Activated B cell treated with CpG ODN at 0.5 μM for 24 hours (primary cell): ENCODE data around the gene BABAM2. TPM values are rescaled to one million over a fixed set of nuclear protein-coding genes. Genes with fewer than 3 reads are reported as not detected.

Experiments
- ATAC-seq: fragments of 200-7000 bp; cut with Tn5 transposase; one replicate; pipeline ENCODE4 v1.10.0; 2021; ENCODE audit warnings: low read depth, mild to moderate bottlenecking, moderate library complexity
- CTCF ChIA-PET: fragments of 350-600 bp; sonication (Branson Sonifier 250); formaldehyde crosslinking; loops from one replicate; lab custom pipeline; 2021; ENCODE audit warnings: antibody characterized with exemption; lab: Charles Lee
- POLR2A ChIA-PET: fragments of 350-600 bp; sonication (Branson Sonifier 250); formaldehyde crosslinking; loops from one replicate; lab custom pipeline; 2021; ENCODE audit warnings: antibody characterized with exemption; lab: Charles Lee
- DNase-seq: peaks from one replicate; pipeline ENCODE4 v3.0.0; 2022
- H3K27ac Mint-ChIP-seq: one replicate; pipeline ENCODE4 v1.8.0; 2020; ENCODE audit warnings: mixed read lengths
- H3K27me3 Mint-ChIP-seq: one replicate; pipeline ENCODE4 v1.8.0; 2021; ENCODE audit warnings: mixed read lengths
- H3K36me3 Mint-ChIP-seq: one replicate; pipeline ENCODE4 v1.8.0; 2021; ENCODE audit warnings: low read depth, mixed read lengths
- H3K4me1 Mint-ChIP-seq: one replicate; pipeline ENCODE4 v1.8.0; 2021; ENCODE audit warnings: mixed read lengths
- H3K4me3 Mint-ChIP-seq: one replicate; pipeline ENCODE4 v1.8.0; 2020; ENCODE audit warnings: mild to moderate bottlenecking, mixed read lengths
- H3K9me3 Mint-ChIP-seq: one replicate; pipeline ENCODE4 v1.8.0; 2020; ENCODE audit warnings: mixed read lengths
- intact Hi-C: fragments of 100-400 bp; cut with micrococcal nuclease; formaldehyde crosslinking; loops from one replicate; pipeline ENCODE4 v1.15.1; 2024
- total RNA-seq: library from RNA; stranded (reverse); gene quantifications from 2 replicates; pipeline ENCODE4 v1.2.3, GENCODE V29; 2022
- TF ChIP-seq, protein P1 (sequence below): fragments of 200-600 bp; IDR thresholded peaks from one replicate; pipeline ENCODE4 v1.8.0; 2022; ENCODE audit warnings: antibody characterized with exemption, mild to moderate bottlenecking

BABAM2 gene
- total RNA-seq, 1 donor from 2014 or later, result 55.6 TPM

DNA sequence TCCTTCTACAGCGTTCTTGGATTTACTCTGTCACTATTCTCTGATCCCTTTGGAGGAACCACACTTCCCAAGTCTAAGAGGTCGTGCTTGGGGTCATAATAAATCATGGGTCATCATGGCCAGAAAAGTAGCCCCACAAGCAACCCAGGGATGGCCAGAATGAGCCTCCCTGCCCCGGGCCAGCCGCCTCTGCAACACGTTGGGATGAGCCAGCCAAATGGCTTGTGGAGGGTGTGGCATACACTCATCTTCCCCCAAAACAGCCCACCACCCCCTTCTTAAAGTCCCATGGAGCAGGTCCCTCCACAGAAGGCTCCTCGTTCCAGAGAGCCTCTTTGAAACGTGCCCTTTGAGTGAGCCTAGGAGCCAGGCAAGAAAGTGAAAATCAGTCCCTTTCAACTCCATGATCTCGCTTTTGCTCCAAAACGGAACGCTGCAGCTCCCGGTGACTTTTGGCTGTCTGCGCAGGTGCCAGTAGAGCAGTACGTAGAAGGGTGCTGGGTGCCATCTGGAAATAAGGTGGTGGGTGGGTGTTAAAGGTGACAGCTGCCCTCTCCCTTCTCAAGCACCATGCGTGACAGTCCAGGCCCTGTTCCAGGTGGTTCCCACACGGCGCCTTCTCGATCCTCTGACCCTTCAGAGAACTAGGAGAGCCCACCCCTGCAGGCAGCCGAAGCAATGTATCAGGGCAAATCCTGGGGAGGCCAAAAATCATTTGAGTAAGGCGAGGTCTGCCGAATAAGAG is 453.6 kb downstream of the BABAM2 start:
- POLR2A ChIA-PET, result no interaction called here
- H3K4me3 Mint-ChIP-seq, result no peak overlapping the region
- no peaks in the 10 kb centered on the region for H3K4me1 Mint-ChIP-seq
- no peak overlapping the region for H3K27ac Mint-ChIP-seq
- H3K36me3 Mint-ChIP-seq, result peaks cover 4% of the 10 kb centered on the region
- ATAC-seq (no peak), DNase-seq (no peak)
- H3K27me3 Mint-ChIP-seq, result no peaks in the 10 kb centered on the region
- TF ChIP-seq, protein P1, sequence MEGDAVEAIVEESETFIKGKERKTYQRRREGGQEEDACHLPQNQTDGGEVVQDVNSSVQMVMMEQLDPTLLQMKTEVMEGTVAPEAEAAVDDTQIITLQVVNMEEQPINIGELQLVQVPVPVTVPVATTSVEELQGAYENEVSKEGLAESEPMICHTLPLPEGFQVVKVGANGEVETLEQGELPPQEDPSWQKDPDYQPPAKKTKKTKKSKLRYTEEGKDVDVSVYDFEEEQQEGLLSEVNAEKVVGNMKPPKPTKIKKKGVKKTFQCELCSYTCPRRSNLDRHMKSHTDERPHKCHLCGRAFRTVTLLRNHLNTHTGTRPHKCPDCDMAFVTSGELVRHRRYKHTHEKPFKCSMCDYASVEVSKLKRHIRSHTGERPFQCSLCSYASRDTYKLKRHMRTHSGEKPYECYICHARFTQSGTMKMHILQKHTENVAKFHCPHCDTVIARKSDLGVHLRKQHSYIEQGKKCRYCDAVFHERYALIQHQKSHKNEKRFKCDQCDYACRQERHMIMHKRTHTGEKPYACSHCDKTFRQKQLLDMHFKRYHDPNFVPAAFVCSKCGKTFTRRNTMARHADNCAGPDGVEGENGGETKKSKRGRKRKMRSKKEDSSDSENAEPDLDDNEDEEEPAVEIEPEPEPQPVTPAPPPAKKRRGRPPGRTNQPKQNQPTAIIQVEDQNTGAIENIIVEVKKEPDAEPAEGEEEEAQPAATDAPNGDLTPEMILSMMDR, result no peak
- CTCF ChIA-PET, result no interaction called here
- intact Hi-C loops, result no loop called here
- H3K9me3 Mint-ChIP-seq, result no peaks in the 10 kb centered on the region

DNA sequence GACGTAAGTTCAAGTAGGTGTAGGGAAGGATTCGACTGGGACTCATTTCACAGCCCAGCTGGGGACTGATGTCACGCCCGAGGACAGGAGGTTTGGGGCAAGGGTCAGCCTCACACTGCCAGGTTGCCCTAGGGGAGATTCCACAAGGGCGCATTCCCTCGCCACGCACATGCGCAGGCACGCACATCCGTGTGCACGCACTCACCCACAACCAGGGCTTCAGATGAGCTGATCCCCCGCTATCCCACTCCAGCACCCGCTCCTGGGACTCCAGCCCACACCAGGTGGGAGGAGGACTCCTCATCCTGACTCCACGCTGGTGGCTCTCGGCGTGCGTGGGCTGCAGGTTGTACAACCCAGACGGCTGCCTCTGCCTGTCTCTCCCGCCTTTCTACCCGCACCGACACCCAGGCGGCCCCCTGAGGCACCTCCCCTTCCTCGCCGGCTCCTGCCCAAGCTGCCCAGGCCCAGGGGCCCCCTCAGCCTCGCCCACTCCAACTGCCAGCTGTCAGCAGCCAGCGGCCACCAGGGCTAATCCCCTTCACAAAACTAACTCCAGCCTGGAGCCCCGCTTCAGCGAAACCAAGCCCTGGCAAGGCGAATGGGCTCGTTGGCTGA is 454.3 kb downstream of the BABAM2 start:
- H3K4me3 Mint-ChIP-seq, result no peak overlapping the region
- TF ChIP-seq, protein P1, result no peak
- H3K4me1 Mint-ChIP-seq, result no peaks in the 10 kb centered on the region
- H3K9me3 Mint-ChIP-seq, result no peaks in the 10 kb centered on the region
- no peak for DNase-seq
- H3K36me3 Mint-ChIP-seq, result no peaks in the 10 kb centered on the region
- H3K27me3 Mint-ChIP-seq, result no peaks in the 10 kb centered on the region
- no peak overlapping the region for H3K27ac Mint-ChIP-seq
- ChIA-PET CTCF (no interaction called here), POLR2A (interaction anchor here (0.7 kb wide), 1 partner anchor 613 kb away, joined by 3 read pairs; no protein-coding TSS in a partner anchor)
- no peak for ATAC-seq
- intact Hi-C loops, result no loop called here

DNA sequence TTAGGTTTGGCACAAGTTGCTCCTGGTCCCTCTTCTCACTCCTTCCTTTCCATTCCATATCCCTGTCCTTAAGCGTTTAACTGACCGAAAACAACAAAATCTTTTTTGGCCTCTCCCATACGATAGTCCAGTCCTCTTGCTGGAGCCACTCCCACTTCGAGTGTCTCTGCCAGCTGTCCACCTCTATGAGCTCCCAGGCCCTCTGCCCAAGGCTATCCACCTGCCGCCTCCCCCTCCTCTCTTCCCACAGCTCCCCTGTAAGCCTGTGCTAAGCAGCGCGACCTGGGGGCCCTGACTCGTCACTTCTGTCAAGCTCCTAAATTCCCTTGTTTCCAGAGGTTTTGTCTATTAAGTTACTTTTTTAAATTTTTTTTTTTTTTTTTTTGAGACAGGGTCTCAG is 455.1 kb downstream of the BABAM2 start:
- intact Hi-C loops, result no loop called here
- ChIA-PET CTCF (no interaction called here), POLR2A (interaction anchor here (0.7 kb wide), 1 partner anchor 614 kb away, joined by 3 read pairs; no protein-coding TSS in a partner anchor)
- no peak overlapping the region for H3K27ac Mint-ChIP-seq
- DNase-seq, result no peak
- no peaks in the 10 kb centered on the region for H3K4me1 Mint-ChIP-seq
- no peaks in the 10 kb centered on the region for H3K9me3 Mint-ChIP-seq
- H3K36me3 Mint-ChIP-seq, result no peaks in the 10 kb centered on the region
- H3K27me3 Mint-ChIP-seq, result no peaks in the 10 kb centered on the region
- TF ChIP-seq, protein P1, result no peak
- no peak for ATAC-seq
- no peak overlapping the region for H3K4me3 Mint-ChIP-seq

DNA sequence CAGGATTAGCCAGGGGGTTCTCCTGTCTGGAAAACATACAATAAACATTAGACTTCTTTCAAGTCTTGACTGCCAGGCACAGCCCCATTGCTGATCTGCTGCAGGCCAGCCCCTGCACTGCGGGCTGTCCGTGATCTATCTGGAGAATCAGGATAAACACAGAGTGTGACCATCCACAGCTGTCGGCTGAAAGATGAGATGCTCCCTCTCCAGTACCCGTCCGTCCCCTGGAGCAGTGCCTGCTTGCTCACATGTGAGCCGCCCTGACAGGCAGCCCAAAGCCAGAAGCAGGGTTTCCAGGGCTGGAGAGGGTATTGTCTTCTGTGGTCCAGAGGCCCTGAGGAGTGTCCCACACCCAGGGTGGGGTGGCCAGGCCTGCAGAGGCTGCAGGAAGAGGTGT is 456.1 kb downstream of the BABAM2 start:
- no peak for DNase-seq
- TF ChIP-seq, protein P1, result no peak
- no peak for ATAC-seq
- H3K4me3 Mint-ChIP-seq, result no peak overlapping the region
- H3K27ac Mint-ChIP-seq, result no peak overlapping the region
- H3K4me1 Mint-ChIP-seq, result no peaks in the 10 kb centered on the region
- intact Hi-C loops, result no loop called here
- no peaks in the 10 kb centered on the region for H3K27me3 Mint-ChIP-seq
- CTCF ChIA-PET, result no interaction called here
- POLR2A ChIA-PET, result no interaction called here
- no peaks in the 10 kb centered on the region for H3K9me3 Mint-ChIP-seq
- H3K36me3 Mint-ChIP-seq, result no peaks in the 10 kb centered on the region

DNA sequence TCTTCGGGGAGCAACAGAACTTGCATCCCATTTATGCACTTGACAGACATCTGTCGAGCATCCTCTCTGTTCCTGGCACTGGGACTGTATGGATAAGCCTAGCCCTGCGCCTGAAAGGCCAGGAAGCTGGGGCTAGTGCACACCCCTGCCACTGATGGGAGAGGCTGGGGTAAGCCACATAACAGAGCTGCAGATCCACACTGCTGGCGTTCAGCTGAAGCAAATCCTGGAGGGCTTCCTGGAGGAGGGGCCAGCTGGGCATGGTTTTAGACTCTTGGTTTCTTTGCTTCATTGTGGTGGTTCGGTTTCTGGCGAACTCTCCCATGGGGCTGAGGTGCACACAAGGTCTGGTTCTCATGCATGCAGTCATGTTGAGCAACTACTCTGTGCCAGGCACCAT is 456.7 kb downstream of the BABAM2 start:
- ChIA-PET POLR2A (no interaction called here), CTCF (no interaction called here)
- H3K4me3 Mint-ChIP-seq, result no peak overlapping the region

More for the DNA sequence above, 456.7 kb downstream of the BABAM2 start:
- no peak for ATAC-seq
- no peaks in the 10 kb centered on the region for H3K9me3 Mint-ChIP-seq
- TF ChIP-seq, protein P1, result no peak
- H3K4me1 Mint-ChIP-seq, result no peaks in the 10 kb centered on the region
- intact Hi-C loops, result no loop called here
- no peaks in the 10 kb centered on the region for H3K27me3 Mint-ChIP-seq
- H3K36me3 Mint-ChIP-seq, result no peaks in the 10 kb centered on the region
- no peak overlapping the region for H3K27ac Mint-ChIP-seq
- no peak for DNase-seq
